Memory B cell (primary cell): Measurements from ENCODE around the gene CPB1.

Experiments used
- ATAC-seq: fragments of 150-1000 bp; cut with Tn5 transposase; 2 replicates; pipeline ENCODE4 v1.10.0; 2021; ENCODE audit warnings: low read depth, mild to moderate bottlenecking, moderate library complexity
- DNase-seq, 2 donors: peaks; one replicate each; pipeline ENCODE4 v3.0.0; 2022; ENCODE audit warnings: low spot score in 2 of 2
- H3K27ac Mint-ChIP-seq: one replicate; pipeline ENCODE4 v1.8.0; 2022; ENCODE audit warnings: mild to moderate bottlenecking, moderate library complexity, mixed read lengths
- H3K27me3 Mint-ChIP-seq: one replicate; pipeline ENCODE4 v1.8.0; 2022; ENCODE audit warnings: mixed read lengths
- H3K36me3 Mint-ChIP-seq: one replicate; pipeline ENCODE4 v1.8.0; 2022; ENCODE audit warnings: mild to moderate bottlenecking, mixed read lengths
- H3K4me1 Mint-ChIP-seq: one replicate; pipeline ENCODE4 v1.8.0; 2022; ENCODE audit warnings: mixed read lengths
- H3K4me3 Mint-ChIP-seq: one replicate; pipeline ENCODE4 v1.8.0; 2022; ENCODE audit warnings: mild to moderate bottlenecking, moderate library complexity, mixed read lengths
- H3K9me3 Mint-ChIP-seq: one replicate; pipeline ENCODE4 v1.8.0; 2022; ENCODE audit warnings: mixed read lengths

CPB1 gene

GRCh38 chr3:148852271-148852992, 24.8 kb downstream of the CPB1 start:
- Mint-ChIP-seq H3K9me3 (no peaks in the 10 kb centered on the region), H3K4me3 (no peak overlapping the region), H3K27ac (no peak overlapping the region), H3K4me1 (no peaks in the 10 kb centered on the region), H3K36me3 (no peaks in the 10 kb centered on the region), H3K27me3 (peaks cover 6% of the 10 kb centered on the region)
- no peak for DNase-seq
- ATAC-seq: no peak

GRCh38 chr3:148853076-148853475, 25.5 kb downstream of the CPB1 start:
- Mint-ChIP-seq H3K36me3 (no peaks in the 10 kb centered on the region), H3K9me3 (no peaks in the 10 kb centered on the region), H3K4me3 (no peak overlapping the region), H3K27me3 (peaks cover 6% of the 10 kb centered on the region), H3K4me1 (no peaks in the 10 kb centered on the region), H3K27ac (no peak overlapping the region)
- ATAC-seq: no peak
- no peak for DNase-seq

GRCh38 chr3:148854061-148854460, 26.4 kb downstream of the CPB1 start:
- Mint-ChIP-seq H3K9me3 (no peaks in the 10 kb centered on the region), H3K4me3 (no peak overlapping the region), H3K36me3 (no peaks in the 10 kb centered on the region), H3K27me3 (peaks cover 6% of the 10 kb centered on the region), H3K27ac (no peak overlapping the region), H3K4me1 (no peaks in the 10 kb centered on the region)
- no peak for DNase-seq
- ATAC-seq: no peak

- Mint-ChIP-seq H3K27me3 (peaks cover 10% of the 10 kb centered on the region), H3K9me3 (no peaks in the 10 kb centered on the region), H3K4me3 (no peak overlapping the region), H3K27ac (no peak overlapping the region), H3K4me1 (no peaks in the 10 kb centered on the region), H3K36me3 (no peaks in the 10 kb centered on the region)
- DNase-seq (no peak), ATAC-seq (no peak)
Observed at GRCh38 chr3:148856384-148856783, 28.8 kb downstream of the CPB1 start.

GRCh38 chr3:148857316-148857715, 29.7 kb downstream of the CPB1 start:
- no peaks in the 10 kb centered on the region for H3K4me1 Mint-ChIP-seq
- no peak overlapping the region for H3K27ac Mint-ChIP-seq
- peaks cover 11% of the 10 kb centered on the region for H3K27me3 Mint-ChIP-seq
- no peaks in the 10 kb centered on the region for H3K9me3 Mint-ChIP-seq
- DNase-seq (no peak), ATAC-seq (no peak)
- H3K36me3 Mint-ChIP-seq: no peaks in the 10 kb centered on the region
- no peak overlapping the region for H3K4me3 Mint-ChIP-seq

GRCh38 chr3:148861277-148861869, 33.8 kb downstream of the CPB1 start:
- no peaks in the 10 kb centered on the region for H3K9me3 Mint-ChIP-seq
- DNase-seq (no peak), ATAC-seq (no peak)
- H3K4me1 Mint-ChIP-seq: no peaks in the 10 kb centered on the region
- no peak overlapping the region for H3K27ac Mint-ChIP-seq
- H3K4me3 Mint-ChIP-seq: no peak overlapping the region
- peaks cover 10% of the 10 kb centered on the region for H3K27me3 Mint-ChIP-seq
- H3K36me3 Mint-ChIP-seq: no peaks in the 10 kb centered on the region

GRCh38 chr3:148863297-148863696, 35.7 kb downstream of the CPB1 start:
- H3K4me3 Mint-ChIP-seq: no peak overlapping the region
- ATAC-seq: no peak
- no peak for DNase-seq

GRCh38 chr3:148863814-148864213, 36.2 kb downstream of the CPB1 start:
- ATAC-seq: no peak
- Mint-ChIP-seq H3K9me3 (no peaks in the 10 kb centered on the region), H3K36me3 (no peaks in the 10 kb centered on the region), H3K4me1 (no peaks in the 10 kb centered on the region), H3K4me3 (no peak overlapping the region), H3K27ac (no peak overlapping the region), H3K27me3 (peaks cover 18% of the 10 kb centered on the region)
- no peak for DNase-seq

More at GRCh38 chr3:148863297-148863696, 35.7 kb downstream of the CPB1 start:
- Mint-ChIP-seq H3K4me1 (no peaks in the 10 kb centered on the region), H3K9me3 (no peaks in the 10 kb centered on the region), H3K36me3 (no peaks in the 10 kb centered on the region), H3K27ac (no peak overlapping the region), H3K27me3 (peaks cover 18% of the 10 kb centered on the region)

- H3K36me3 Mint-ChIP-seq: no peaks in the 10 kb centered on the region
- peaks cover 18% of the 10 kb centered on the region for H3K27me3 Mint-ChIP-seq
- H3K4me1 Mint-ChIP-seq: no peaks in the 10 kb centered on the region
- no peak for DNase-seq
- no peak within 1 kb of the TSS for H3K27ac Mint-ChIP-seq
- no peak within 1 kb of the TSS for H3K4me3 Mint-ChIP-seq
- no peak for ATAC-seq
- no peaks in the 10 kb centered on the region for H3K9me3 Mint-ChIP-seq
Observed at GRCh38 chr3:148865049-148865448, 37.4 kb downstream of the CPB1 start, which contains the start of gene CPA3. TSS of gene CPA3 (plus strand) at chr3:148865296. CDS start at chr3:148865308, 12 bp downstream.

- Mint-ChIP-seq H3K27me3 (peaks cover 13% of the 10 kb centered on the region), H3K9me3 (no peaks in the 10 kb centered on the region), H3K27ac (no peak overlapping the region), H3K4me3 (no peak overlapping the region), H3K4me1 (no peaks in the 10 kb centered on the region), H3K36me3 (no peaks in the 10 kb centered on the region)
- DNase-seq (no peak), ATAC-seq (no peak)
Observed at GRCh38 chr3:148866261-148866660, 38.6 kb downstream of the CPB1 start.

- Mint-ChIP-seq H3K4me3 (no peak overlapping the region), H3K4me1 (no peaks in the 10 kb centered on the region), H3K9me3 (no peaks in the 10 kb centered on the region), H3K27me3 (peaks cover 6% of the 10 kb centered on the region), H3K36me3 (no peaks in the 10 kb centered on the region), H3K27ac (no peak overlapping the region)
- DNase-seq (no peak), ATAC-seq (no peak)
Observed at GRCh38 chr3:148873270-148873927, 45.8 kb downstream of the CPB1 start.

GRCh38 chr3:148873977-148874376, 46.4 kb downstream of the CPB1 start:
- no peak overlapping the region for H3K27ac Mint-ChIP-seq
- H3K4me3 Mint-ChIP-seq: no peak overlapping the region
- H3K27me3 Mint-ChIP-seq: peaks cover 6% of the 10 kb centered on the region
- ATAC-seq (no peak), DNase-seq (no peak)
- no peaks in the 10 kb centered on the region for H3K9me3 Mint-ChIP-seq
- no peaks in the 10 kb centered on the region for H3K36me3 Mint-ChIP-seq
- H3K4me1 Mint-ChIP-seq: no peaks in the 10 kb centered on the region

GRCh38 chr3:148878095-148878494, 50.5 kb downstream of the CPB1 start:
- no peak overlapping the region for H3K4me3 Mint-ChIP-seq
- H3K36me3 Mint-ChIP-seq: no peaks in the 10 kb centered on the region
- no peak for DNase-seq
- no peaks in the 10 kb centered on the region for H3K4me1 Mint-ChIP-seq
- no peaks in the 10 kb centered on the region for H3K9me3 Mint-ChIP-seq
- H3K27ac Mint-ChIP-seq: no peak overlapping the region
- no peak for ATAC-seq
- peaks cover 8% of the 10 kb centered on the region for H3K27me3 Mint-ChIP-seq

- Mint-ChIP-seq H3K4me3 (no peak overlapping the region), H3K27me3 (peaks cover 8% of the 10 kb centered on the region), H3K36me3 (no peaks in the 10 kb centered on the region), H3K9me3 (no peaks in the 10 kb centered on the region), H3K4me1 (no peaks in the 10 kb centered on the region), H3K27ac (no peak overlapping the region)
- DNase-seq: no peak
- no peak for ATAC-seq
Observed at GRCh38 chr3:148879256-148879655, 51.6 kb downstream of the CPB1 start.
